Measurements from ENCODE around the gene HECTD1.
"Not testable (repeated sequence)": the region's sequence is repeated elsewhere in the genome, so short reads cannot be mapped to it uniquely, and the experiment has no call there.

Gene HECTD1

GRCh38 chr14:31142455-31143087 lies 65.0 kb downstream of the HECTD1 start:
- DNase-seq (ENCODE audit: low read depth) = no peak

GRCh38 chr14:31139301-31139847 lies 68.2 kb downstream of the HECTD1 start:
- DNase-seq (ENCODE audit: low read depth) = no peak

- no peak for DNase-seq (ENCODE audit: low read depth)
Observed at GRCh38 chr14:31138301-31138700, 69.3 kb downstream of the HECTD1 start.

GRCh38 chr14:31137214-31137889 lies 70.2 kb downstream of the HECTD1 start:
- DNase-seq (ENCODE audit: low read depth) = no peak

- DNase-seq (ENCODE audit: low read depth) = no peak
Observed at GRCh38 chr14:31133133-31133532, 74.5 kb downstream of the HECTD1 start.

- no peak for DNase-seq (ENCODE audit: low read depth)
Observed at GRCh38 chr14:31128601-31129526, 78.7 kb downstream of the HECTD1 start.

- DNase-seq (ENCODE audit: low read depth) = no peak
Observed at GRCh38 chr14:31127690-31128089, 79.9 kb downstream of the HECTD1 start.

GRCh38 chr14:31126680-31127079 lies 80.9 kb downstream of the HECTD1 start:
- DNase-seq (ENCODE audit: low read depth) = no peak

- DNase-seq (ENCODE audit: low read depth) = no peak
Observed at GRCh38 chr14:31125231-31125630, 82.4 kb downstream of the HECTD1 start.

GRCh38 chr14:31124197-31124596 lies 83.4 kb downstream of the HECTD1 start:
- no peak for DNase-seq (ENCODE audit: low read depth)

GRCh38 chr14:31122921-31123320 lies 84.7 kb downstream of the HECTD1 start:
- no peak for DNase-seq (ENCODE audit: low read depth)

- no peak for DNase-seq (ENCODE audit: low read depth)
Observed at GRCh38 chr14:31122098-31122611, 85.4 kb downstream of the HECTD1 start.

- DNase-seq (ENCODE audit: low read depth) = no peak
Observed at GRCh38 chr14:31118892-31119291, 88.7 kb downstream of the HECTD1 start.

- DNase-seq (ENCODE audit: low read depth) = no peak
Observed at GRCh38 chr14:31113794-31114193, 93.8 kb downstream of the HECTD1 start.

GRCh38 chr14:31110872-31111271 lies 96.7 kb downstream of the HECTD1 start:
- DNase-seq (ENCODE audit: low read depth) = no peak

- DNase-seq (ENCODE audit: low read depth) = no peak
Observed at GRCh38 chr14:31109257-31109656, 98.3 kb downstream of the HECTD1 start.

GRCh38 chr14:31106768-31107167 lies 100.8 kb downstream of the HECTD1 start:
- DNase-seq (ENCODE audit: low read depth) = no peak

GRCh38 chr14:31097081-31097480 lies 110.5 kb downstream of the HECTD1 start:
- no peak for DNase-seq (ENCODE audit: low read depth)

- no peak for DNase-seq (ENCODE audit: low read depth)
Observed at GRCh38 chr14:31096255-31096654, 111.3 kb downstream of the HECTD1 start.

GRCh38 chr14:31095817-31096216 lies 111.8 kb downstream of the HECTD1 start:
- DNase-seq (ENCODE audit: low read depth) = not testable (repeated sequence)

- not testable (repeated sequence) for DNase-seq (ENCODE audit: low read depth)
Observed at GRCh38 chr14:31093884-31094839, 113.4 kb downstream of the HECTD1 start.

Data from stimulated activated CD8-positive, alpha-beta memory T cell treated with anti-CD3 and anti-CD28 coated beads, Interleukin-4, amount 100 ng/mL, for 24 hours (primary cell).